ENCODE data around the gene PLXNA2. TPM values are rescaled to one million over a fixed set of nuclear protein-coding genes. Genes with fewer than 3 reads are reported as not detected.

The PLXNA2 gene
- total RNA-seq, 1 experiment from 2014 or later, result 10.2 TPM

DNA sequence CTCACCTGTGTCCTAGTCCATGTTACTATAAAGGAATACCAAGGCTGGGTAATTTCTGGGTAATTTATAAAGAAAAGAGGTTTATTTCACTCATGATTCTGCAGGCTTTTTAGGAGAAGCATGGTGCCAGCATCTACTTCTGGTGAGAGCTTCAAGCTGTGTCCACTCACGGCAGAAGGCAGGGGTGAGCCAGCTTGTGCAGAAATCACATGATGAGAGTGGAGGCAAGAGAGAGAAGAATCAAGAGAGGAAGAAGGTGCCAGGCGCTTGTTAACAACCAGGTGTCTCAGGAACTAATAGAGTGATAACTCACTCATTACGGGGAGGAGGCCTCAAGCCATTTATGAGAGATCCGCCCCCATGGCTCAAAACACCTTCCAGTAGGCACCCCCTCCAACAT lies 265.7 kb downstream of the PLXNA2 start:
- no TSS peak for BruUV-seq (replicated peaks)
- TF ChIP-seq CTCF (conservative IDR thresholded peaks at IDR 0.05) (no peak), EZH2 (IDR thresholded peaks at IDR 0.05; ENCODE audit: low read depth) (no peak)
- no peaks in the 10 kb centered on the region for H3K9me3 ChIP-seq (ENCODE audit: insufficient read depth, low read depth)
- no peak for DNase-seq
- H3K4me2 ChIP-seq, result no peak overlapping the region
- no peak overlapping the region for H2AFZ ChIP-seq
- no peaks in the 10 kb centered on the region for H3K79me2 ChIP-seq (ENCODE audit: low read depth)
- H3K27ac ChIP-seq, result no peak overlapping the region
- peaks cover 17% of the 10 kb centered on the region for H3K27me3 ChIP-seq (ENCODE audit: insufficient read depth, low read depth)
- CTCF ChIA-PET, result no interaction called here
- H3F3A ChIP-seq (ENCODE audit: insufficient read depth, low read depth), result no peaks in the 10 kb centered on the region
- H4K20me1 ChIP-seq (ENCODE audit: insufficient read depth), result no peaks in the 10 kb centered on the region
- intact Hi-C loops (cut with micrococcal nuclease; ENCODE audit: unreplicated experiment), result no loop called here
- no peaks in the 10 kb centered on the region; the same call in 1 of the 2 replicates for H3K9me2 ChIP-seq (ENCODE audit: insufficient read depth)
- no peaks in the 10 kb centered on the region for H3K36me3 ChIP-seq (ENCODE audit: low read depth)
- no peaks in the 10 kb centered on the region for H3K4me1 ChIP-seq (replicated peaks; ENCODE audit: insufficient read depth)
- POLR2A ChIA-PET (ENCODE audit: unreplicated experiment), result no interaction called here
- H3K4me3 ChIP-seq, result no peak overlapping the region

DNA sequence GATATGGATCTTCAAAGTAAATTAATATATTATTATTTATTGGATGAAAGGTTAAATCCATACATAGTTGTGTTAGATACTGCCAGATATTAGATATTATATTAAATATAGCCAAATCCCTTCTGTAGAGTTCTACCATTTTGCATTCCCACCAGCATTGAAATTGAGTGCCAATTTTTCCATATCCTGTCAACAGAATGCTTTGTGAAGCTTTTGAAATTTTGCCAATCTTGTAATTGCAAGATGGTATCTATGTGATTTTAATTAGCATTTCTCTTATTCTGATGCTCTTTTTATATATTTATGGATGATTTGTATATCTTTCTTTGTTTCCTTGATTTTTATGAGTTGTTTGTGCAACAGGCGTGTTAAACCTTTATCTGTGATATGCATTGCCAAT lies 266.3 kb downstream of the PLXNA2 start:
- Histone ChIP-seq H3K4me3 (no peak overlapping the region), H3F3A (ENCODE audit: insufficient read depth, low read depth) (no peaks in the 10 kb centered on the region), H3K27ac (no peak overlapping the region), H3K4me1 (replicated peaks; ENCODE audit: insufficient read depth) (no peaks in the 10 kb centered on the region), H3K36me3 (ENCODE audit: low read depth) (no peaks in the 10 kb centered on the region), H3K9me3 (ENCODE audit: insufficient read depth, low read depth) (no peaks in the 10 kb centered on the region), H3K79me2 (ENCODE audit: low read depth) (no peaks in the 10 kb centered on the region), H4K20me1 (ENCODE audit: insufficient read depth) (no peaks in the 10 kb centered on the region), H3K27me3 (ENCODE audit: insufficient read depth, low read depth) (peaks cover 13% of the 10 kb centered on the region; the same call in 1 of the 2 replicates), H3K4me2 (no peak overlapping the region), H3K9me2 (ENCODE audit: insufficient read depth) (no peaks in the 10 kb centered on the region; the same call in 1 of the 2 replicates), H2AFZ (no peak overlapping the region)
- intact Hi-C loops (cut with micrococcal nuclease; ENCODE audit: unreplicated experiment), result no loop called here
- ChIA-PET POLR2A (ENCODE audit: unreplicated experiment) (no interaction called here), CTCF (no interaction called here)
- no peak for TF ChIP-seq CTCF (conservative IDR thresholded peaks at IDR 0.05)
- no peak for TF ChIP-seq EZH2 (IDR thresholded peaks at IDR 0.05; ENCODE audit: low read depth)
- BruUV-seq (replicated peaks), result no TSS peak
- no peak for DNase-seq

DNA sequence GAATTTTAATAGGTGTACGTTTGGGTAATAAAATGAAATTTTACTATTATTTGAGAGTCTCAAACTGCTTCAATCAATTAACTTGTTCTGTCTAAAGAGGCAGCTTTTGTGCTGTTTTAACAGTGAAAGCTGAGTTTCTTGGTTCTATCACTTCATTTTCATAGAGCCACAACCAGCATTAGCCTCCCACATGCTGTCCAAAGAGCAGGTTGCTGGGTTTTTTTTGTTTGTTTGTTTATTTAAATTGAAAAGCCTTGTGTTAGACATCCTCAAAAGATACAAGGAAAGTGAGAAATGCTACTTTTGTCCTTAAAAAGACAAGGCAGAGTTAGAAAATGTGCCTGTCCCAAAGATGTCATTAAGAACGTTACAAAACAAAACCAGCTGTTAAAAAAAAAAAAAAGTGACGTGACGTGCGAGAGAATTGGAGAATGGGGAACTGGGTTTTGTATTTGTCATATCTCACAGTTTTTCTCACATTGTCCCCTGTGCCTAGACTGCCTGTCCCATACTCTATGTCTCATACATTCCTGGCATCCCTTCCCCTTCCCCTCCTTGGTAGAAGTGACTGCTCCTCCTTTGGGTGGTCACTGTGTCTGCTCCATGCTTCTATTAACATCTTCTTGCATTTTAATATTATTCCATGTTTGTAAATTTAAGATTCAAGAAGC lies 270.2 kb downstream of the PLXNA2 start:
- intact Hi-C loops (cut with micrococcal nuclease; ENCODE audit: unreplicated experiment), result no loop called here
- TF ChIP-seq CTCF (conservative IDR thresholded peaks at IDR 0.05), result no peak
- TF ChIP-seq EZH2 (IDR thresholded peaks at IDR 0.05; ENCODE audit: low read depth), result no peak
- no peak overlapping the region for H3K4me2 ChIP-seq
- DNase-seq, result no peak
- no peak overlapping the region for H3K27ac ChIP-seq
- CTCF ChIA-PET, result interaction anchor here (1.2 kb wide), 1 partner anchor 11 kb away, joined by 3 read pairs; no protein-coding TSS in a partner anchor
- H3K79me2 ChIP-seq (ENCODE audit: low read depth), result no peaks in the 10 kb centered on the region
- H3F3A ChIP-seq (ENCODE audit: insufficient read depth, low read depth), result no peaks in the 10 kb centered on the region
- POLR2A ChIA-PET (ENCODE audit: unreplicated experiment), result no interaction called here
- no peaks in the 10 kb centered on the region for H3K4me1 ChIP-seq (replicated peaks; ENCODE audit: insufficient read depth)
- H3K9me2 ChIP-seq (ENCODE audit: insufficient read depth), result no peaks in the 10 kb centered on the region; the same call in 1 of the 2 replicates
- peaks cover 23% of the 10 kb centered on the region for H3K27me3 ChIP-seq (ENCODE audit: insufficient read depth, low read depth)
- H3K36me3 ChIP-seq (ENCODE audit: low read depth), result no peaks in the 10 kb centered on the region
- no peak overlapping the region for H3K4me3 ChIP-seq
- no peaks in the 10 kb centered on the region for H3K9me3 ChIP-seq (ENCODE audit: insufficient read depth, low read depth)
- no TSS peak for BruUV-seq (replicated peaks)
- no peaks in the 10 kb centered on the region for H4K20me1 ChIP-seq (ENCODE audit: insufficient read depth)
- H2AFZ ChIP-seq, result no peak overlapping the region

All from PC-9 (cell line).